SU-DHL-6 (cell line): ENCODE measurements around the gene WDR75.

ENCODE experiments used
- EZH2phosphoT487 ChIP-seq: fragments of 200-600 bp; sonication (generic), shearing (Covaris generic); conservative IDR thresholded peaks from 2 replicates; pipeline ENCODE4 v1.6.1; 2018; ENCODE audit warnings: mild to moderate bottlenecking, antibody characterized with exemption, low read length, moderate library complexity, mixed read lengths
- TF ChIP-seq, protein P1 (sequence below): fragments of 200-600 bp; sonication (generic); IDR thresholded peaks from one replicate; pipeline ENCODE4 v1.5.1; 2017; ENCODE audit warnings: antibody characterized with exemption, mild to moderate bottlenecking, low read length, moderate library complexity; ENCODE audit not compliant: insufficient read depth, poor library complexity, severe bottlenecking

GRCh38 chr2:189439342-189439741, 1.9 kb upstream of the WDR75 start:
- TF ChIP-seq, protein P1, sequence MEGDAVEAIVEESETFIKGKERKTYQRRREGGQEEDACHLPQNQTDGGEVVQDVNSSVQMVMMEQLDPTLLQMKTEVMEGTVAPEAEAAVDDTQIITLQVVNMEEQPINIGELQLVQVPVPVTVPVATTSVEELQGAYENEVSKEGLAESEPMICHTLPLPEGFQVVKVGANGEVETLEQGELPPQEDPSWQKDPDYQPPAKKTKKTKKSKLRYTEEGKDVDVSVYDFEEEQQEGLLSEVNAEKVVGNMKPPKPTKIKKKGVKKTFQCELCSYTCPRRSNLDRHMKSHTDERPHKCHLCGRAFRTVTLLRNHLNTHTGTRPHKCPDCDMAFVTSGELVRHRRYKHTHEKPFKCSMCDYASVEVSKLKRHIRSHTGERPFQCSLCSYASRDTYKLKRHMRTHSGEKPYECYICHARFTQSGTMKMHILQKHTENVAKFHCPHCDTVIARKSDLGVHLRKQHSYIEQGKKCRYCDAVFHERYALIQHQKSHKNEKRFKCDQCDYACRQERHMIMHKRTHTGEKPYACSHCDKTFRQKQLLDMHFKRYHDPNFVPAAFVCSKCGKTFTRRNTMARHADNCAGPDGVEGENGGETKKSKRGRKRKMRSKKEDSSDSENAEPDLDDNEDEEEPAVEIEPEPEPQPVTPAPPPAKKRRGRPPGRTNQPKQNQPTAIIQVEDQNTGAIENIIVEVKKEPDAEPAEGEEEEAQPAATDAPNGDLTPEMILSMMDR, result no peak
- TF ChIP-seq EZH2phosphoT487, result no peak
